ENCODE data around the gene NHERF1.

- TF ChIP-seq, protein P1, sequence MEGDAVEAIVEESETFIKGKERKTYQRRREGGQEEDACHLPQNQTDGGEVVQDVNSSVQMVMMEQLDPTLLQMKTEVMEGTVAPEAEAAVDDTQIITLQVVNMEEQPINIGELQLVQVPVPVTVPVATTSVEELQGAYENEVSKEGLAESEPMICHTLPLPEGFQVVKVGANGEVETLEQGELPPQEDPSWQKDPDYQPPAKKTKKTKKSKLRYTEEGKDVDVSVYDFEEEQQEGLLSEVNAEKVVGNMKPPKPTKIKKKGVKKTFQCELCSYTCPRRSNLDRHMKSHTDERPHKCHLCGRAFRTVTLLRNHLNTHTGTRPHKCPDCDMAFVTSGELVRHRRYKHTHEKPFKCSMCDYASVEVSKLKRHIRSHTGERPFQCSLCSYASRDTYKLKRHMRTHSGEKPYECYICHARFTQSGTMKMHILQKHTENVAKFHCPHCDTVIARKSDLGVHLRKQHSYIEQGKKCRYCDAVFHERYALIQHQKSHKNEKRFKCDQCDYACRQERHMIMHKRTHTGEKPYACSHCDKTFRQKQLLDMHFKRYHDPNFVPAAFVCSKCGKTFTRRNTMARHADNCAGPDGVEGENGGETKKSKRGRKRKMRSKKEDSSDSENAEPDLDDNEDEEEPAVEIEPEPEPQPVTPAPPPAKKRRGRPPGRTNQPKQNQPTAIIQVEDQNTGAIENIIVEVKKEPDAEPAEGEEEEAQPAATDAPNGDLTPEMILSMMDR (IDR thresholded peaks at IDR 0.05; ENCODE audit: insufficient read depth, low read length, poor library complexity, severe bottlenecking): no peak
- TF ChIP-seq EZH2phosphoT487 (conservative IDR thresholded peaks at IDR 0.05; ENCODE audit: low read length): no peak
Observed at GRCh38 chr17:74807925-74808324, 59.5 kb downstream of the NHERF1 start.
